ENCODE measurements around the gene UBALD2.

GRCh38 chr17:76260669-76261068 is 4.5 kb upstream of the UBALD2 start:
- no peak for TF ChIP-seq SMC3 (conservative IDR thresholded peaks at IDR 0.05; ENCODE audit: poor library complexity)
- TF ChIP-seq POLR2AphosphoS5 (IDR thresholded peaks at IDR 0.05): no peak
